ENCODE results near the gene EIF2S2.

EIF2S2 gene

DNA sequence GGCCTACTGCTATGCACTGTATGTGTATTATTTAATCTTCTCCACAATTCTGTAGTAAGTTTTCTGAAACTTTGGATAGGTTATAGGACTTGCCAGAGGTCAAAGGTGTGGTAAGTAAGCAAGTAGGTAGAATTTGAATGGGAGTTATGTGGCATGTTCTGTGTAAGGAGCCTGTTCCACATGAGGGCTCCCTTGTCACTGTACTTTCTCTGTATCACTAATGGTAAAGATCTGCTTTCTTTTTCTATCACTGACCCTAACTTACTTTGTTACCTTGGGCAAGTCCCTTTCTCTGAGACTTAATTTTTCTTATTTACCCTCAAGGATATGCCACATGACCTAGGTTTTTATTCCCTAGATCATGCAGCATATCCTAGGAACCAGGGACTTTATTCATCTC, 50.3 kb downstream of the EIF2S2 start:
- DNase-seq: no peak

DNA sequence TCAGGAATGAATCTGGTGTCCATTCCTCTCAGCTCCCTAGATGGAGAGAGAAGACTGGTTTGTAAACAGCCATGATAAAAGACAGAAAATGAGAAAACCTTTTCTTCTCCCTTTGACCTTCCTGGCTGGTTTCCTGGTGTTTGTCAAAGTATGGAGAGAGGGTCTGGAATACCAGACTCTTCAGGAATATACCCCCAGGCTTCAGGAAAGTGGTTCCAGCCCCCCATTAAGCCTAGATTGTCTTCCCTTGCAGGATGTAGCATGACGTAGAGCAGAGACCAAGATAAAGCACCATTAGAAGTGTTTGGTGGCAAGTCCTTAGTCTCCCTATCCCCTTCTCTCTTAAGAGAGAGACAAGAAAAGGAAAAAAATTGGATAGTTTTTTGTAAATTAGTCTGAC, 51.1 kb downstream of the EIF2S2 start:
- DNase-seq: no peak

DNA sequence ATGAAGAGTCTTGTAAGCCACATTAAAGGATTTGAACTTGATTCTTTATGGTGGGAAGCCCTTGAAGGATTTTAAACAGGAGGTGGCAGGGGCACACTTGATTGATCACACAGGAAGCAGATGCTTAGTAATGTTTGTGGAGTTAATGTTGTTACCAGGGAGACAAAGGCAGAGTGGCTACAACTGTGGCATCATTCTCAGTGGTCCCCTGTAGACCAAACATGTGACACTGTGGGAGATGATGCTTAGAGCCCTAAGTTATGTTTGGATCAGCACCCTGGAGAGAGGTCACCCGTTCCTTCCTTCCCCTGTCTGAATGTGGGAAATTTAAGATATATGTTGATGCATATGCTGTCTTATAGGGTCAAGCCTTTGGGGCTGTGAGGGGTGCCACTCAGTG, 53.2 kb downstream of the EIF2S2 start:
- DNase-seq: no peak

DNA sequence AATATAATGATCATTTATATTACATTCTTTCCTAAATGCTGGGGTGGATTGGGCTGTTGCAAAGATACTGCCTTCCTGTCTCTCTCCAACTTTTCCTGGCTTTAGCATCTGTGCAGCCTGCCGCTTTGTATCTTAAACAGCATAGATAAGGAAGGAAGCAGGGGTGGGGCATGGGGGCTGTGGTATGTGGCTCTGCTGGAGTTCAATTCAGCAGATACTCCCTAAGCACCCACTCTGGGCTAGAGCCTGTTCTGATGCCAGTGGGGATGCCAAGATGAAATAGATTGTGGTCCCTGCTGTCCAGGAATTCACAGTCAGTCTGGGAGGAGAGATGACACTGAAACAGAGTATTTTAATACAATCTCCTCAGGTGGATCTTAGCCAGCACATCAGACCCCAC, 56.8 kb downstream of the EIF2S2 start:
- no peak for DNase-seq

DNA sequence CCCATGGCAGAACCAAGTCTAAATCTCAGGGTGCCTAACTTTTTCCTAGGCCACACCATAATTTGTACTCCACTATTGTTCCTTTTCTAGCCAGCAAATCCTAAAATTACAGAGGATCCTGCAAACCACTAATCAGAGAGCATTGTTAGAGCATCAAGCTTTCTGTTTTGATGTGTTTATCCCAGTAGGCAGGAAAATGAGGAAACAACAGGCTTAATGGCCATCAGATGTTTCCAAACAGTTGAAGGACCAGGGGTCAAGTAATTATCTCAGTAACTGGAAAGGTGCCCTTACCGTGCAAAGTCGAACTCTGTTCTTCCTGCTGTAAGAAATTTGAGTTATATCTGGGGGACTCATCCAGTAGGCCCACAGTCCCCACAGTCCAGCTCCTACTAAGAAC, 59.6 kb downstream of the EIF2S2 start:
- no peak for DNase-seq

DNA sequence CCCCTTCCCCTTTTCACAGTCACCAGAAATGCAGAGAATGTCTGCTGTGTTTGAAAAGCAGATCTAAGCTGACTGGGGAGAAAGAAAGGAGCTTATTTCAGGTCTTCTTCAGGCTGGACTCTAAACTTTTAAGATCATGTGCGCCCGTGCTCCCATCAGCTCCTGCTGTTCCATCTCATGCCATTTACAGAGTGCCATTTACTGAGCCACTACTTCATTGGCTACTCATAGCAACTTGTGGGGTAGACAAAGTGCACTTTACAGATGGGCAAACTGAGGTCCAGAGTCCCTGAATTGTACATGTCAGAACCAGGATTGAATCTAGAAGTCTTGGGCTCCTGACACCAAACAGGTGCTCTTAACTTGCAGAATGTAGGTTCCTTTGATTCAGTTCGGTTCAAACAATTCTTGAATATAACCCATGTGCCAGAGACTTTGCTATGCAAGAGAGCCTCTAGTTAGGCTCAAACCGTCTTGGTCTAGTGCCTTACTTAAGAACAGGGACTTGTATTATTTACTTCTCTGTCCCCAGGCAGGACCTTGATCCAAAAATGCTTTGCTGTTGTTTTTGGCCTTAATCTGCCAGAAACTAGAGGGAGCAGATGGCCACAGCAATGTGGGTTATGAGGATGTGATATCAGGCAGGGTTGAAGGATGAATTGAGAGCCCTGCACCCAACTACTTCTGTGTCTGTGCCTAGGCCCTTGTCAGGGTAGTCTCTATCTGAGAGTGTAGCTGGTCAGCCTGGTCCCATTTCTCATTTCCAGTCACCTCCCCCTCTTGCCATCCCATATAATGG, 61.9 kb downstream of the EIF2S2 start:
- no peak for DNase-seq

DNA sequence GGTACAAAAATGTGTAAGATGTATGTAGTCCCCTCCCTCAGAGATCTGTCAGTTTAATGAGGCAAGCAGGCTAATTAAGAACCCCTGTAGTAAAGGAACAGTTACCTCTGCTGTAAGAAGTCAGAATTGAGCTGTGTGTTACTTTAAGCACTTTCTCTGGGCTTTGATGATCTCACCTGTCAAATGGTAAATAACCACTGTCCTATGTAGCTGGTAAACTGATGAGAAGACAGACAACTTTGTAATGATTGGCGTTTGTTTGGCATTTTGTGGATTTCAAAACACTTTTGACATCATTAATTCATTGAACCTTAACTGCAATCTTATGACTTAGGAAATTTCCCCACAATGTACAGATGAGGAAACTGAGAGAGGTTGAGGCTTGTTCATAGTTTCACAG, 62.7 kb downstream of the EIF2S2 start:
- no peak for DNase-seq

DNA sequence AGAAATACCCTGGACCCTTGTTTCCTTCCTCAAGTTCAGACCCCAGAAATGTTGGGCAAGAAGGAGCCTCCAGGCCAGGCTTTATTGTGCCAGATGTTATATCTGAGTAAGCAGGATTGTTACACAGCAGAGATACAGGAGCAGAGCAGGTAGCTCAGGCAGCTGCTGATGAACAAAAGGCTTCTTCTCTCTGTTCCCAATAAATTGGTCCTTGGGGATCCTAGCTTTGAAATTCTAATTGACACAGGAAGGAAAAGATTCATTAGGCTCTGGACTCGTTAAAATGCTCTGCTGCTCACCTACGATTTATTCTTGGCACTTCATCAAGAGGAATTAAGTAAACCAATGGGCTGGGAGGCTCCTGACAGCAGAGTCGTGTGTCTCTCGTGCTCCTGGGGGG, 64.1 kb downstream of the EIF2S2 start:
- no peak for DNase-seq

DNA sequence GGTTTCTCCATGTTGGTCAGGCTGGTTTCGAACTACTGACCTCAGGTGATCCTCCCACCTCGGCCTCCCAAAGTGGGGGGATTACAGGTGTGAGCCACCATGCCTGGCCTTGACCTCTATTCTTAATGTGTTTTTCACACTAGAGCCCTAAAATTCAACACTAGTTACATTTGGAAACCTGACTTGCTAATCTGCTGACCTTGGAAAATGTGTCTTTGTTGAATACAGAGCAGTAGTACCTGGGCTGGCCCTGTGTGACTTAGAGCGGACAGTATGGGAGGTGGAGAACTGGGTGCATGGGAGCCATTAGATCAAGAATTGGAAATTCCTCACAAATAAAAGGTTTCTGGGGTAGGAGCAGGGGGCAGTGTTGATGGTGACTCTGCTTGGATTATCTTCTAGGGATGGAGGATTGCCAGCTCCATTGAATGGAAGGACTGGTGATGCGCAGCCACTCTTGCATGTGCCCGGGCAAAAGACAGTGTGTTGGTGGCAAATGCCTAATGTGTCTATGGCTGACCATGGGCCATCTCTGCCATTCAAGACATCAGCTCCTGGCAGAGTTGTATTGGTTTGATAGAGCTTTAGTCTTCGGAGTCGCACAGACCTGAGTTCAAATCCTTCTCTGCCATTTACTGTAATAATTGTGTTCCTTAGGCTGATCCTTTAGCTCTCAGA, 64.9 kb downstream of the EIF2S2 start:
- DNase-seq: no peak

DNA sequence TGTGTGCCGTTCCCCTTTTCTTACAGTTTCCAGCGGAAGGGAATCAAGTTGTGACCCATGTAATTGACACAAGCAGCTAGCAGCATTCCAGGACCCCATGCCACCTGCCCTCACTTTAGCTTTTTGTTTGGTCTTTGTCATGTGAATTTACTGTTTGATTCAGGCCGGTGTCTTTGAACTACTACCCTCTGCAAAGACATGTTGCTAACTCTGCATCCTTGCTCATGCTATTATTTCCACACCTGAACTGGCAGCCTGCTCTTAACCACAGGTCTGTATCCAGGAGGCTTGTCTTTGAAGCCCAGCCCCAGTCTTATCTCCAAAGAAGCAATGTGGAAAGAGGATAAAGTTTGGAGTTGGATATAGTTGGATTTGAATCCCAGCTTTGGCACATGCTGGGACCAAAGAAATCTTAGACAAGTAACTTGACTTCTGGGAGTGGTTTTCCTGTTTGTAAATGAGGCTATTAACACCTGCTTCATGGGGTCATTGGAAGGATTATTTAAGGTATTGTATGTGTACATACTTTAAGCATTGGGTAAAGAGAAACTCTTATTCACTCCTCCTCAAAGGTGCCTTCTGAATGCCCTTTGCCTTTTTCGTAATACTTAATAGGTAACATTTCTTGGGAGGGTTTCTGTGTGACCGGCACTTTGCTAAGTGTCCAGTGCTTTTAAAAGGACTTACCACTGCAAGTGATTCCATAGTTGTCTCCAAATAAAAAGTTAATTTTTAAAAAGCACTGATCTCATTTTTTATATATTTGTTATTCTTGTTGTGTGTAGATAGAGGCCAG, 65.9 kb downstream of the EIF2S2 start:
- DNase-seq: no peak

DNA sequence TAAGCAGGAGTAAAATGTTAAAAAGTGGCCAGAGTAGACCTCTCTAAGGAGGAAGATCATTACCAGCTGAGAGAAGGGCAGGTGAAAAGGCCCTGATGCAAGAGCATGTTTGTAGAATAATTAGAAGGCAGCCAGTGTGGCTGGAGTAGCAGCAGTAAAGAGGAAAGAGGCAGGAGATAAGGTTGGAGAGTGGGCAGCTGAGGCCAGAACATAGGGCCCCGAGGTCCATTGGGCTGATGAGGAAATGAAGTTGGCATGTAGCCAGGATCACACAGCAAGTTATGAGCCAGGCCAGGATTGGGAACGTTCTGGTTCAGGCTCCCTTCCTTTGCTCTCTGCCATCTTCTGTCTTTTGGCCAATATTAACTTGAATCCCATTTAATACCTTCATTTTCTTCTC, 66.7 kb downstream of the EIF2S2 start:
- DNase-seq: no peak

DNA sequence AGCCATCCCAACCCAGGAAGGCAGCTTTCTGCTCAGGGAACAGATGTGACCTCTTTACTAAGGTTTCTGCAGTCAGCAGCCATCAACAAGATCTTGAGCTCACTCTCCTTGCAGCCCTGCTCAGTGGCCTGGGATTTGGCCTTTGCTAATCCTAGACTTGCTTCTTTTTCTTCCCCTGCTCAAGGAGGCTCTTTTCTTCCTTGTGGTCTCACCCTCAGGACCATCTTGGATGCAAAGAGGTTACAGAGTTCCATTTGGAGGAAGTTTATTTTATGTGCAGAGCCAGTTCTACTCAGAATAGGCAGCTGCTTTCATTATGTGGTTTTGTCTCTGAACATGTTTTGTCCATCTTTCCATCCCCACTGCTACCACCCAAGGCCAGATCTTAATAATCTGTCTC, 69.0 kb downstream of the EIF2S2 start:
- DNase-seq: no peak

DNA sequence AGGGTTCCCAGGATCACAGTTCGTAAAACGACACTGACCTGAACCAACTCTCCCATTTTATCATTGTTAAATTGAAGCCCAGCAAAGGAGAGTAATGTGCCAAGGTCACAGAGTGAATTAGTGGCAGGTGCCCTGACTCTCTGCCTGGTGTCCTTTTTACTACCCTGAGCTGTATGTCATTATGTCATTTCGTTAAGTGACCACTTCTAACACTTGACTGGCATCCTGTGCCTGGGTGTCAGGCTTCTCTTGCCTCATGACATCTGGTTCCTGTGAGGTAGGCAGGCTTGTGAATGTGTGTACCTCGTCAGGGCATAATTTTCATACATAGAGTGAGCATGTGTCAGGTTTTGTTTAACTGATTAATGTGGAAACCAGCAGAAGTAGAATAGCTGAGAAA, 69.8 kb downstream of the EIF2S2 start:
- no peak for DNase-seq

DNA sequence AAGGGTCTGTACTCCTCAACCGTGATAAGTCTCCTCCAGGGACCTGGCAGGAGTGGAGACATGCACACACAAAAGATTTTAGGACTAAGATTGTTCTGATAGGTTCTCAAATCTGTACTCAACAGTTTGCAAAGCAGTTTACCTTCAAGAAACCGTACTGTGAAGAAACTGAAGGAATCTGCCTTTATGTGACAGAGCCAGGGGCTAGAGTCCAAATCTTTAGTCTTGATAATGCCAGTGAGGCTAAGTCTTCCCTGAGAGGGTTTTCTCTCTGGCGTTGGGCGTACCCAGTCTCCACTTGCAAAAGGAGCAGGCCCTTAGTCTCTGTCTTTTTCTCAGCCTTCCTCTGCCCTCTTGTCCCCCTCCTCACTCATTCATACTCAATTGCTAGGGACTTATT, 70.8 kb downstream of the EIF2S2 start:
- DNase-seq: no peak

DNA sequence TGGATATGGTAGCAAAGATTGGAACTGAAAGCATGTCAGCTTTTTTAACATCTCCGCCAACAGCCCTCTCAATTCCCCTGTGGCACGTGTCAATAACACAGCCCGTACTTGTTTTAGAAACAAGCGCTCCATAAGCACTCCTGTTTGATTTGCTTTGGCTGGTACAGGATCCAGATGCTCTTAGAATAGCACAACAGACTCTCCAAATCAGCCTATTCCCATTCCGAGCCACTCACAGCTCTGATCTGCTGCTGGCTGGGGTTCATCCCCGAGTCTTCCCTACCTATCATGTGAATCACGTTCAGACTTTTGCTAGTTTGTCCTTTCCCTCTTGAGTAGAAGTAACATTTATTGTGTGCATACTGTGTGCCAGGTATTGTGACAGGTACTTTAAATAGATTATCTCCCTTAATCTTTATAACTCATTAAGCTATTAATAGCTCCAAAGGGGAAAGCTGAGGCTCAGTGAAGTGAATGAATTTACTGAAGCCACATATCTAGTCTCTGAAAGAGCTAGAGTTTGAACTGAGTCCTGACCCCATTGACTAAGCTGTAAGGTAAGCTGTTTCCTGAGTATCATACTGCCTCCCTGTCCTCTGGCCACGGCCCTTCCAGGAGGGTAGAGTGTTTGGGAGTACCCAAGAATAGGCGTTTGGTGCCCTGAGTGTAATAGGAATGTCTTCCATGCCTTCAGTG, 71.6 kb downstream of the EIF2S2 start:
- no peak for DNase-seq

Measured in activated CD4-positive, alpha-beta T cell treated with anti-CD3 and anti-CD28 coated beads, Interleukin-2, Interleukin-6, amounts not matched to agents 100 ng/mL and 50 ng/mL, durations not matched to agents 16 hours and 8 hours (primary cell).